GM23338 (cell line): ENCODE results near the gene GPR55. TPM values are rescaled to one million over a fixed set of nuclear protein-coding genes. Genes with fewer than 3 reads are reported as not detected.

Source experiments
- ATAC-seq: fragments of 200-7000 bp; cut with Tn5 transposase; 3 replicates; pipeline ENCODE4 v1.9.1; 2020
- DNase-seq: peaks from one replicate; pipeline ENCODE4 v3.0.0-alpha.2; 2015; ENCODE audit warnings: low spot score
- H2AFZ ChIP-seq: fragments of 200-600 bp; sonication (generic); 2 replicates; pipeline ENCODE4 v1.8.0; 2016; ENCODE audit warnings: antibody characterized with exemption, mild to moderate bottlenecking, moderate library complexity
- H3F3A ChIP-seq: fragments of 200-600 bp; sonication (generic); replicated peaks from 2 replicates; pipeline ENCODE4 v1.8.0; 2017; ENCODE audit warnings: antibody characterized with exemption, mixed run types, low read depth
- H3K27ac ChIP-seq: fragments of 200-600 bp; sonication (generic); 2 replicates; pipeline ENCODE4 v1.6.1; 2016; ENCODE audit warnings: low read depth
- H3K27me3 ChIP-seq: fragments of 200-600 bp; sonication (generic); 2 replicates; pipeline ENCODE4 v1.8.0; 2016; ENCODE audit warnings: mild to moderate bottlenecking, mixed run types, moderate library complexity; ENCODE audit not compliant: insufficient read depth
- H3K36me3 ChIP-seq: fragments of 200-600 bp; sonication (generic); 2 replicates; pipeline ENCODE4 v1.8.0; 2016; ENCODE audit warnings: mild to moderate bottlenecking; ENCODE audit not compliant: insufficient read depth
- H3K4me1 ChIP-seq: fragments of 200-600 bp; sonication (generic); 2 replicates; pipeline ENCODE4 v1.8.0; 2016; ENCODE audit warnings: mild to moderate bottlenecking, moderate library complexity; ENCODE audit not compliant: insufficient read depth
- H3K4me2 ChIP-seq: fragments of 200-600 bp; sonication (generic); 2 replicates; pipeline ENCODE4 v1.7.1; 2017; ENCODE audit warnings: mixed run types
- H3K4me3 ChIP-seq: fragments of 200-600 bp; sonication (generic); 2 replicates; pipeline ENCODE4 v1.6.1; 2016; ENCODE audit warnings: mixed run types
- H3K79me2 ChIP-seq: fragments of 200-600 bp; sonication (generic); replicated peaks from 2 replicates; pipeline ENCODE4 v1.8.0; 2017; ENCODE audit warnings: mild to moderate bottlenecking; ENCODE audit not compliant: insufficient read depth
- H3K9me2 ChIP-seq: fragments of 200-600 bp; sonication (generic); 2 replicates; pipeline ENCODE4 v1.8.0; 2017; ENCODE audit not compliant: insufficient read depth
- H4K20me1 ChIP-seq: fragments of 200-600 bp; sonication (generic); replicated peaks from 2 replicates; pipeline ENCODE4 v1.8.0; 2017; ENCODE audit warnings: mild to moderate bottlenecking; ENCODE audit not compliant: insufficient read depth
- H3K27ac Mint-ChIP-seq: 2 replicates; pipeline ENCODE4 v1.8.0; 2020; ENCODE audit warnings: inconsistent platforms, mild to moderate bottlenecking, moderate library complexity, mixed read lengths
- H3K27me3 Mint-ChIP-seq: 3 replicates; pipeline ENCODE4 v1.8.0; 2022; ENCODE audit warnings: low read depth, mild to moderate bottlenecking, moderate library complexity, mixed read lengths, inconsistent platforms; ENCODE audit not compliant: insufficient read depth, poor library complexity
- H3K36me3 Mint-ChIP-seq: 3 replicates; pipeline ENCODE4 v1.8.0; 2021; ENCODE audit warnings: low read depth, mild to moderate bottlenecking, inconsistent platforms, moderate library complexity, mixed read lengths
- H3K4me1 Mint-ChIP-seq: 3 replicates; pipeline ENCODE4 v1.8.0; 2020; ENCODE audit warnings: mild to moderate bottlenecking, inconsistent platforms, mixed read lengths
- H3K4me3 Mint-ChIP-seq: 3 replicates; pipeline ENCODE4 v1.8.0; 2021; ENCODE audit warnings: moderate library complexity, mild to moderate bottlenecking, inconsistent platforms, mixed read lengths
- H3K9me3 Mint-ChIP-seq: 3 replicates; pipeline ENCODE4 v1.8.0; 2020; ENCODE audit warnings: moderate library complexity, mild to moderate bottlenecking, inconsistent platforms, mixed read lengths
- CREB1 ChIP-seq: fragments of 250-450 bp; sonication (Bioruptor Pico); IDR thresholded peaks from 2 replicates; pipeline ENCODE4 v1.5.0; 2020; ENCODE audit warnings: low read depth, mild to moderate bottlenecking, moderate library complexity
- ETS1 ChIP-seq: IDR thresholded peaks from 2 replicates; pipeline ENCODE4 v1.6.1; 2016; ENCODE audit warnings: antibody characterized with exemption
- EZH2 ChIP-seq: fragments of 200-600 bp; sonication (generic); IDR thresholded peaks from one replicate; pipeline ENCODE4 v1.8.0; 2017; ENCODE audit warnings: antibody characterized with exemption, mild to moderate bottlenecking, low read depth; ENCODE audit not compliant: unreplicated experiment
- EZH2phosphoT487 ChIP-seq: fragments of 200-600 bp; sonication (generic); IDR thresholded peaks from one replicate; pipeline ENCODE4 v1.8.1; 2018; ENCODE audit warnings: antibody characterized with exemption; ENCODE audit not compliant: unreplicated experiment
- JUNB ChIP-seq: IDR thresholded peaks from one replicate; pipeline ENCODE4 v1.6.1; 2016; ENCODE audit warnings: antibody characterized with exemption; ENCODE audit not compliant: unreplicated experiment
- NANOG ChIP-seq: IDR thresholded peaks from 2 replicates; pipeline ENCODE4 v1.6.1; 2016; ENCODE audit warnings: antibody characterized with exemption, borderline replicate concordance
- POLR2AphosphoS5 ChIP-seq: IDR thresholded peaks from 2 replicates; pipeline ENCODE4 v1.6.1; 2016; ENCODE audit warnings: antibody characterized with exemption, low read depth
- REST ChIP-seq: IDR thresholded peaks from one replicate; pipeline ENCODE4 v1.6.1; 2018; ENCODE audit warnings: antibody characterized with exemption; ENCODE audit not compliant: unreplicated experiment
- STAT1 ChIP-seq: IDR thresholded peaks from one replicate; pipeline ENCODE4 v1.6.1; 2016; ENCODE audit warnings: antibody characterized with exemption; ENCODE audit not compliant: unreplicated experiment
- ZNF114 ChIP-seq: fragments of 250-450 bp; sonication (Bioruptor Pico); IDR thresholded peaks from 2 replicates; pipeline ENCODE4 v1.5.0; 2020; ENCODE audit warnings: mild to moderate bottlenecking, moderate library complexity
- ZNF331 ChIP-seq: fragments of 250-450 bp; sonication (Bioruptor Pico); IDR thresholded peaks from 2 replicates; pipeline ENCODE4 v1.5.0; 2020; ENCODE audit warnings: low read depth, mild to moderate bottlenecking, moderate library complexity
- polyA plus RNA-seq: library from polyadenylated mRNA; unstranded; fragments of >200 nt; fragmentation: Nextera tagmentation; extraction: Ambion mirVana; gene quantifications from 2 replicates; pipeline ENCODE4 v1.2.1, GENCODE V29; 2016
- total RNA-seq: library from RNA; depleted of rRNA; stranded (reverse); fragments of >200 nt; shearing (Covaris generic); gene quantifications from 2 replicates; pipeline ENCODE4 v1.2.3, GENCODE V29; 2014
- TF ChIP-seq, protein P1 (sequence below): fragments of 250-450 bp; sonication (Bioruptor Pico); IDR thresholded peaks from 2 replicates; pipeline ENCODE4 v1.5.0; 2020; ENCODE audit warnings: mild to moderate bottlenecking, moderate library complexity
- TF ChIP-seq, protein P2 (sequence below), 2 experiments: fragments of 200-600 bp in 1 of 2; sonication (generic) in 1 of 2; conservative IDR thresholded peaks; 2 replicates each; pipeline versions ENCODE4 v1.5.1 to v1.6.1; 2016 to 2017; ENCODE audit warnings: antibody characterized with exemption in 2 of 2, low read depth in 2 of 2, mild to moderate bottlenecking in 2 of 2, moderate library complexity in 1 of 2

Gene GPR55
- total and polyA plus RNA-seq, 2 experiments from 2014 or later, result not detected

GRCh38 chr2:230875347-230876315 is 49.4 kb downstream of the GPR55 start:
- no peak overlapping the region for H2AFZ ChIP-seq
- H4K20me1 ChIP-seq, result peaks cover 21% of the 10 kb centered on the region
- H3K36me3 ChIP-seq, result peaks cover 33% of the 10 kb centered on the region
- Mint-ChIP-seq H3K27ac (peak overlapping the region; percentile 21; the same call in 1 of the 2 replicates), H3K27me3 (peaks cover 4% of the 10 kb centered on the region), H3K36me3 (peaks cover 72% of the 10 kb centered on the region), H3K4me3 (no peak overlapping the region), H3K4me1 (peaks cover 33% of the 10 kb centered on the region), H3K9me3 (no peaks in the 10 kb centered on the region)
- no peaks in the 10 kb centered on the region for H3K9me2 ChIP-seq
- H3K4me2 ChIP-seq, result no peak overlapping the region
- H3K27me3 ChIP-seq, result no peaks in the 10 kb centered on the region
- H3K27ac ChIP-seq, result no peak overlapping the region
- no peak overlapping the region for H3K4me3 ChIP-seq
- peaks cover 16% of the 10 kb centered on the region; the same call in 1 of the 2 replicates for H3F3A ChIP-seq
- DNase-seq (no peak), ATAC-seq (no peak)
- TF ChIP-seq POLR2AphosphoS5 (no peak), ZNF114 (CRISPR knock-in tag) (no peak), EZH2 (no peak), NANOG (no peak), CREB1 (CRISPR knock-in tag) (no peak), JUNB (no peak), REST (no peak), ETS1 (no peak), EZH2phosphoT487 (no peak), ZNF331 (CRISPR knock-in tag) (no peak), STAT1 (no peak)
- TF ChIP-seq, protein P1, sequence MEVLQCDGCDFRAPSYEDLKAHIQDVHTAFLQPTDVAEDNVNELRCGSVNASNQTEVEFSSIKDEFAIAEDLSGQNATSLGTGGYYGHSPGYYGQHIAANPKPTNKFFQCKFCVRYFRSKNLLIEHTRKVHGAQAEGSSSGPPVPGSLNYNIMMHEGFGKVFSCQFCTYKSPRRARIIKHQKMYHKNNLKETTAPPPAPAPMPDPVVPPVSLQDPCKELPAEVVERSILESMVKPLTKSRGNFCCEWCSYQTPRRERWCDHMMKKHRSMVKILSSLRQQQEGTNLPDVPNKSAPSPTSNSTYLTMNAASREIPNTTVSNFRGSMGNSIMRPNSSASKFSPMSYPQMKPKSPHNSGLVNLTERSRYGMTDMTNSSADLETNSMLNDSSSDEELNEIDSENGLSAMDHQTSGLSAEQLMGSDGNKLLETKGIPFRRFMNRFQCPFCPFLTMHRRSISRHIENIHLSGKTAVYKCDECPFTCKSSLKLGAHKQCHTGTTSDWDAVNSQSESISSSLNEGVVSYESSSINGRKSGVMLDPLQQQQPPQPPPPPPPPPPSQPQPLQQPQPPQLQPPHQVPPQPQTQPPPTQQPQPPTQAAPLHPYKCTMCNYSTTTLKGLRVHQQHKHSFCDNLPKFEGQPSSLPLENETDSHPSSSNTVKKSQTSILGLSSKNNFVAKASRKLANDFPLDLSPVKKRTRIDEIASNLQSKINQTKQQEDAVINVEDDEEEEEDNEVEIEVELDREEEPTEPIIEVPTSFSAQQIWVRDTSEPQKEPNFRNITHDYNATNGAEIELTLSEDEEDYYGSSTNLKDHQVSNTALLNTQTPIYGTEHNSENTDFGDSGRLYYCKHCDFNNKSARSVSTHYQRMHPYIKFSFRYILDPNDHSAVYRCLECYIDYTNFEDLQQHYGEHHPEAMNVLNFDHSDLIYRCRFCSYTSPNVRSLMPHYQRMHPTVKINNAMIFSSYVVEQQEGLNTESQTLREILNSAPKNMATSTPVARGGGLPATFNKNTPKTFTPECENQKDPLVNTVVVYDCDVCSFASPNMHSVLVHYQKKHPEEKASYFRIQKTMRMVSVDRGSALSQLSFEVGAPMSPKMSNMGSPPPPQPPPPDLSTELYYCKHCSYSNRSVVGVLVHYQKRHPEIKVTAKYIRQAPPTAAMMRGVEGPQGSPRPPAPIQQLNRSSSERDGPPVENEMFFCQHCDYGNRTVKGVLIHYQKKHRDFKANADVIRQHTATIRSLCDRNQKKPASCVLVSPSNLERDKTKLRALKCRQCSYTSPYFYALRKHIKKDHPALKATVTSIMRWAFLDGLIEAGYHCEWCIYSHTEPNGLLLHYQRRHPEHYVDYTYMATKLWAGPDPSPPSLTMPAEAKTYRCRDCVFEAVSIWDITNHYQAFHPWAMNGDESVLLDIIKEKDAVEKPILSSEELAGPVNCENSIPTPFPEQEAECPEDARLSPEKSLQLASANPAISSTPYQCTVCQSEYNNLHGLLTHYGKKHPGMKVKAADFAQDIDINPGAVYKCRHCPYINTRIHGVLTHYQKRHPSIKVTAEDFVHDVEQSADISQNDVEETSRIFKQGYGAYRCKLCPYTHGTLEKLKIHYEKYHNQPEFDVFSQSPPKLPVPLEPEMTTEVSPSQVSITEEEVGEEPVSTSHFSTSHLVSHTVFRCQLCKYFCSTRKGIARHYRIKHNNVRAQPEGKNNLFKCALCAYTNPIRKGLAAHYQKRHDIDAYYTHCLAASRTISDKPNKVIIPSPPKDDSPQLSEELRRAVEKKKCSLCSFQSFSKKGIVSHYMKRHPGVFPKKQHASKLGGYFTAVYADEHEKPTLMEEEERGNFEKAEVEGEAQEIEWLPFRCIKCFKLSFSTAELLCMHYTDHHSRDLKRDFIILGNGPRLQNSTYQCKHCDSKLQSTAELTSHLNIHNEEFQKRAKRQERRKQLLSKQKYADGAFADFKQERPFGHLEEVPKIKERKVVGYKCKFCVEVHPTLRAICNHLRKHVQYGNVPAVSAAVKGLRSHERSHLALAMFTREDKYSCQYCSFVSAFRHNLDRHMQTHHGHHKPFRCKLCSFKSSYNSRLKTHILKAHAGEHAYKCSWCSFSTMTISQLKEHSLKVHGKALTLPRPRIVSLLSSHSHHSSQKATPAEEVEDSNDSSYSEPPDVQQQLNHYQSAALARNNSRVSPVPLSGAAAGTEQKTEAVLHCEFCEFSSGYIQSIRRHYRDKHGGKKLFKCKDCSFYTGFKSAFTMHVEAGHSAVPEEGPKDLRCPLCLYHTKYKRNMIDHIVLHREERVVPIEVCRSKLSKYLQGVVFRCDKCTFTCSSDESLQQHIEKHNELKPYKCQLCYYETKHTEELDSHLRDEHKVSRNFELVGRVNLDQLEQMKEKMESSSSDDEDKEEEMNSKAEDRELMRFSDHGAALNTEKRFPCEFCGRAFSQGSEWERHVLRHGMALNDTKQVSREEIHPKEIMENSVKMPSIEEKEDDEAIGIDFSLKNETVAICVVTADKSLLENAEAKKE, result no peak
- TF ChIP-seq, protein P2, sequence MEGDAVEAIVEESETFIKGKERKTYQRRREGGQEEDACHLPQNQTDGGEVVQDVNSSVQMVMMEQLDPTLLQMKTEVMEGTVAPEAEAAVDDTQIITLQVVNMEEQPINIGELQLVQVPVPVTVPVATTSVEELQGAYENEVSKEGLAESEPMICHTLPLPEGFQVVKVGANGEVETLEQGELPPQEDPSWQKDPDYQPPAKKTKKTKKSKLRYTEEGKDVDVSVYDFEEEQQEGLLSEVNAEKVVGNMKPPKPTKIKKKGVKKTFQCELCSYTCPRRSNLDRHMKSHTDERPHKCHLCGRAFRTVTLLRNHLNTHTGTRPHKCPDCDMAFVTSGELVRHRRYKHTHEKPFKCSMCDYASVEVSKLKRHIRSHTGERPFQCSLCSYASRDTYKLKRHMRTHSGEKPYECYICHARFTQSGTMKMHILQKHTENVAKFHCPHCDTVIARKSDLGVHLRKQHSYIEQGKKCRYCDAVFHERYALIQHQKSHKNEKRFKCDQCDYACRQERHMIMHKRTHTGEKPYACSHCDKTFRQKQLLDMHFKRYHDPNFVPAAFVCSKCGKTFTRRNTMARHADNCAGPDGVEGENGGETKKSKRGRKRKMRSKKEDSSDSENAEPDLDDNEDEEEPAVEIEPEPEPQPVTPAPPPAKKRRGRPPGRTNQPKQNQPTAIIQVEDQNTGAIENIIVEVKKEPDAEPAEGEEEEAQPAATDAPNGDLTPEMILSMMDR (conservative IDR thresholded peaks at IDR 0.05; ENCODE audit: low read depth in 2 of 2), result no peak
- H3K4me1 ChIP-seq, result peaks cover 16% of the 10 kb centered on the region
- H3K79me2 ChIP-seq, result peaks cover 39% of the 10 kb centered on the region
